Mammary epithelial cell (primary cell): Measurements from ENCODE around the gene ZGPAT.

ENCODE experiments used
- EZH2 ChIP-seq: IDR thresholded peaks from 2 replicates; pipeline ENCODE4 v1.6.1; 2012; ENCODE audit warnings: low read length, inconsistent platforms, borderline replicate concordance
- TF ChIP-seq, protein P1 (sequence below), 2 donors: IDR thresholded peaks in 1 of 2; conservative IDR thresholded peaks in 1 of 2; 2 replicates each; pipeline ENCODE4 v1.5.1; 2011 to 2012; ENCODE audit warnings: inconsistent platforms in 2 of 2, low read length in 2 of 2, mild to moderate bottlenecking in 2 of 2, control low read depth in 1 of 2, low read depth in 1 of 2; ENCODE audit not compliant: insufficient read depth in 1 of 2; ENCODE audit errors: extremely low read depth in 1 of 2

GRCh38 chr20:63678667-63679465 is 29.0 kb upstream of the ZGPAT start:
- TF ChIP-seq, protein P1, sequence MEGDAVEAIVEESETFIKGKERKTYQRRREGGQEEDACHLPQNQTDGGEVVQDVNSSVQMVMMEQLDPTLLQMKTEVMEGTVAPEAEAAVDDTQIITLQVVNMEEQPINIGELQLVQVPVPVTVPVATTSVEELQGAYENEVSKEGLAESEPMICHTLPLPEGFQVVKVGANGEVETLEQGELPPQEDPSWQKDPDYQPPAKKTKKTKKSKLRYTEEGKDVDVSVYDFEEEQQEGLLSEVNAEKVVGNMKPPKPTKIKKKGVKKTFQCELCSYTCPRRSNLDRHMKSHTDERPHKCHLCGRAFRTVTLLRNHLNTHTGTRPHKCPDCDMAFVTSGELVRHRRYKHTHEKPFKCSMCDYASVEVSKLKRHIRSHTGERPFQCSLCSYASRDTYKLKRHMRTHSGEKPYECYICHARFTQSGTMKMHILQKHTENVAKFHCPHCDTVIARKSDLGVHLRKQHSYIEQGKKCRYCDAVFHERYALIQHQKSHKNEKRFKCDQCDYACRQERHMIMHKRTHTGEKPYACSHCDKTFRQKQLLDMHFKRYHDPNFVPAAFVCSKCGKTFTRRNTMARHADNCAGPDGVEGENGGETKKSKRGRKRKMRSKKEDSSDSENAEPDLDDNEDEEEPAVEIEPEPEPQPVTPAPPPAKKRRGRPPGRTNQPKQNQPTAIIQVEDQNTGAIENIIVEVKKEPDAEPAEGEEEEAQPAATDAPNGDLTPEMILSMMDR (conservative IDR thresholded peaks at IDR 0.05 in 1 of 2, IDR thresholded peaks at IDR 0.05 in 1 of 2; ENCODE audit: extremely low read depth in 1 of 2, insufficient read depth in 1 of 2, low read depth in 1 of 2, low read length in 2 of 2): no peak
- TF ChIP-seq EZH2: no peak
